Nephron (organoid): ENCODE data around the gene SP1.
"Not testable (repeated sequence)": the region's sequence is repeated elsewhere in the genome, so short reads cannot be mapped to it uniquely, and the experiment has no call there.

Source experiments
- H3K27ac Mint-ChIP-seq, 3 experiments: 2 replicates each; pipeline ENCODE4 v1.8.0; 2020; ENCODE audit warnings: mixed read lengths in 3 of 3, mild to moderate bottlenecking in 2 of 3, moderate library complexity in 1 of 3
- H3K27me3 Mint-ChIP-seq: 2 replicates; pipeline ENCODE4 v1.8.0; 2021; ENCODE audit warnings: low read depth, mild to moderate bottlenecking, moderate library complexity, mixed read lengths
- H3K36me3 Mint-ChIP-seq: 2 replicates; pipeline ENCODE4 v1.8.0; 2020; ENCODE audit warnings: low read depth, mixed read lengths
- H3K4me1 Mint-ChIP-seq: 2 replicates; pipeline ENCODE4 v1.8.0; 2020; ENCODE audit warnings: mixed read lengths
- H3K4me3 Mint-ChIP-seq, 3 experiments: 2 replicates each; pipeline ENCODE4 v1.8.0; 2020; ENCODE audit warnings: mild to moderate bottlenecking in 3 of 3, mixed read lengths in 3 of 3, moderate library complexity in 2 of 3
- H3K9me3 Mint-ChIP-seq: 2 replicates; pipeline ENCODE4 v1.8.0; 2020; ENCODE audit warnings: mixed read lengths
- TF ChIP-seq, protein P1 (sequence below), 3 experiments: fragments of 200-600 bp; sonication (generic); IDR thresholded peaks; one replicate each; pipeline ENCODE4 v1.5.0; 2021; ENCODE audit warnings: antibody characterized with exemption in 3 of 3; ENCODE audit not compliant: unreplicated experiment in 3 of 3

SP1 gene

DNA sequence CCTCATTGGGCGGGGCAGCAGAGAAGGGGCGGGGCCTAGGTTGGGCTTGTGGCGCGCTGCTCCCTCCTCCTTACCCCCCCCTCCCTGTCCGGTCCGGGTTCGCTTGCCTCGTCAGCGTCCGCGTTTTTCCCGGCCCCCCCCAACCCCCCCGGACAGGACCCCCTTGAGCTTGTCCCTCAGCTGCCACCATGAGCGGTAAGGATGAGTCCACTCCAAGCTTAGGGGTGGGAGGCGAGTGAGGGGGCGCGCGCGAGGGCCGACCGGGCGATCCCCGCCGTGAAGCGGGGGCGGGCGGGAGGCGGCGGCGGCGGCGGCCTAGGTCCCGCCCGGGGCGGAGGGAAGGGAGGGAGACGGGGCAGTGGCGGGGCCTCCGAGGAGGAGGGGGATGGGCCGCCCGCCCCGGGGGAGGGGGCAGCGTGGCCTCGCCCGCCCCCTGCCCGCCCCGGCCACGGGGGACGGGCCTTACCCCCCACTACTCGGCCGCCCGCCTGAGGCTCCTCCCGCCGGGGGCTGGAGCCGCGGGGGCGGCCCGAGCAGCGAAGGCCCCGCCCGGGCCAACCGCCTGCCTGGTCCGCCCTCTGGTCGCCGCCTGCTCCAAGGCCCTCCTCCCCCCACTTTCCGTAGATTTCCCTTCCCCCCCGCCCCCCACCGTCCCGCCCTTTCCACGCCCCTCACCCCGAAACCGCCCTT lies at the start of gene SP1:
SP1 (plus strand) TSS at position 73 of the 690 bp plus-strand sequence; CDS start at position 189, 116 bp downstream.
- Mint-ChIP-seq H3K27ac (peak within 1 kb of the TSS; percentile 86 to 99 (median 96)), H3K36me3 (peaks cover 32% of the 10 kb centered on the region), H3K27me3 (no peaks in the 10 kb centered on the region), H3K9me3 (no peaks in the 10 kb centered on the region), H3K4me1 (peaks cover 28% of the 10 kb centered on the region), H3K4me3 (peak within 1 kb of the TSS; percentile 93 to 97 (median 95))
- TF ChIP-seq, protein P1, sequence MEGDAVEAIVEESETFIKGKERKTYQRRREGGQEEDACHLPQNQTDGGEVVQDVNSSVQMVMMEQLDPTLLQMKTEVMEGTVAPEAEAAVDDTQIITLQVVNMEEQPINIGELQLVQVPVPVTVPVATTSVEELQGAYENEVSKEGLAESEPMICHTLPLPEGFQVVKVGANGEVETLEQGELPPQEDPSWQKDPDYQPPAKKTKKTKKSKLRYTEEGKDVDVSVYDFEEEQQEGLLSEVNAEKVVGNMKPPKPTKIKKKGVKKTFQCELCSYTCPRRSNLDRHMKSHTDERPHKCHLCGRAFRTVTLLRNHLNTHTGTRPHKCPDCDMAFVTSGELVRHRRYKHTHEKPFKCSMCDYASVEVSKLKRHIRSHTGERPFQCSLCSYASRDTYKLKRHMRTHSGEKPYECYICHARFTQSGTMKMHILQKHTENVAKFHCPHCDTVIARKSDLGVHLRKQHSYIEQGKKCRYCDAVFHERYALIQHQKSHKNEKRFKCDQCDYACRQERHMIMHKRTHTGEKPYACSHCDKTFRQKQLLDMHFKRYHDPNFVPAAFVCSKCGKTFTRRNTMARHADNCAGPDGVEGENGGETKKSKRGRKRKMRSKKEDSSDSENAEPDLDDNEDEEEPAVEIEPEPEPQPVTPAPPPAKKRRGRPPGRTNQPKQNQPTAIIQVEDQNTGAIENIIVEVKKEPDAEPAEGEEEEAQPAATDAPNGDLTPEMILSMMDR (IDR thresholded peaks at IDR 0.05; ENCODE audit: unreplicated experiment in 3 of 3) = no peak

DNA sequence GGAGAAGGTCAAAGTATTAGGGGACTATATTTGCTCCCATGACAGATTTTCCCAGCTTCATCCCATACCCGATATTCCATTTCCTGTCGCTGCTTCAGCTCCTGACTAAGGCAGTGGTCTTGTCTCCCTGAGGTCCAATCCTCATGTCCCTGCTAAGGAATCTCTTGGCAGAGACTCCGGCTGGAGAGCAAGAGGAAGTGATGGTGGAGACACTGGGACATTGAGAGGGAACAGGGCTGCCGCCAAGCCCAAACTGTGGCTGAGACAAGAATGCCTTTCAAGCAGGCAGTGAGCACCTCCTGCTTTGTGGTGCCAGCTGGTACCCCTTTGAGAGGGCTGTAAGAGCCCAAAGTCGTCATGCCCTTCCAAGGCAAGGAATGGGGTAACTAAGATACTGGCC lies 49.3 kb upstream of the SP1 start:
- Mint-ChIP-seq H3K4me3 (no peak overlapping the region), H3K4me1 (peaks cover 14% of the 10 kb centered on the region), H3K36me3 (no peaks in the 10 kb centered on the region), H3K9me3 (no peaks in the 10 kb centered on the region), H3K27me3 (peaks cover 16% of the 10 kb centered on the region), H3K27ac (no peak overlapping the region)
- TF ChIP-seq, protein P1 (IDR thresholded peaks at IDR 0.05; ENCODE audit: unreplicated experiment in 3 of 3) = no peak

DNA sequence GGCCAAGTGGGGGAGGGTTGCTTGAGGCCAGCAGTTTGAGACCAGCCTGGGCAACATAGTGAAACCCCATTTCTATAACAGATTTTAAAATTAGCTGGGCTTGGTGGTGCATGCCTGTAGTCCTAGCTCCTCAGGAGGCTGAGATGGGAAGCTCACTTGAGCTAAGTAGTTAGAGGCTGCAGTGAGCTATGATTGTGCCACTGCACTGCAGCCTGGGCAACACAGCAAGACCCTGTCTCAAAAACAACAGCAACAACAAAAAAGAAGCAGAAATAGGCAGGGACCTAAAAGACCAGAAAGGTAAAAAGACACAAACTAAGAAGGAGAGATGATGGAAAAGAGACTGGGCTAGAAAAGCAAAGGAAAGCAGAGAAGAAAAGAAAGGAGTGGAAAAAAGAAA lies 47.6 kb upstream of the SP1 start:
- H3K36me3 Mint-ChIP-seq, H3K9me3 Mint-ChIP-seq: not testable (repeated sequence)
- Mint-ChIP-seq H3K27ac (peak overlapping the region in 2 of 3 experiments; percentile 17 to 57), H3K4me1 (peaks cover 20% of the 10 kb centered on the region), H3K4me3 (peak overlapping the region in 1 of 3 experiments; percentile 29), H3K27me3 (peaks cover 24% of the 10 kb centered on the region)

DNA sequence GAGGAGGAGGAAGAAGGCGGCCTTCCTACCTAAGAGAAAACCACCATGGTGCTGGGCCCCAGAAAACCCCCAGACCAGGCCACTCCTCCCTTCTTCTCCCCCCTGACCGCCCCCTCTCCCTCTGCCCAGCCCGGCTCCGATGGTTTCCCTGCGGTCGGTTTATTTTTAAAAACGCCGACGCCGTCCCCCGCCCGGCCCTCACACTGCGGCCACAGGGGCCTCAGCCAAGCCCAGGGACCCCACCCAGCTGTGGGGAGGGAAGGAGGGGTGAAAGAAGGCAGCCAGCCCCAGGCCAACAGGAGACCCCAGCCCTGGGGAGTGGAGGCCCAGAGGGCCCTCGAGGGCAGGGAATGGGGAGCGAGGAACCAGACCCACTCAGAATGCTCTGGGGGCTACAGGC lies 47.2 kb upstream of the SP1 start:
- Mint-ChIP-seq H3K9me3 (no peaks in the 10 kb centered on the region), H3K36me3 (no peaks in the 10 kb centered on the region), H3K4me3 (no peak overlapping the region), H3K27ac (peak overlapping the region in 1 of 3 experiments; percentile 57), H3K27me3 (peaks cover 24% of the 10 kb centered on the region), H3K4me1 (peaks cover 19% of the 10 kb centered on the region)
- TF ChIP-seq, protein P1 (IDR thresholded peaks at IDR 0.05; ENCODE audit: unreplicated experiment in 3 of 3) = no peak

DNA sequence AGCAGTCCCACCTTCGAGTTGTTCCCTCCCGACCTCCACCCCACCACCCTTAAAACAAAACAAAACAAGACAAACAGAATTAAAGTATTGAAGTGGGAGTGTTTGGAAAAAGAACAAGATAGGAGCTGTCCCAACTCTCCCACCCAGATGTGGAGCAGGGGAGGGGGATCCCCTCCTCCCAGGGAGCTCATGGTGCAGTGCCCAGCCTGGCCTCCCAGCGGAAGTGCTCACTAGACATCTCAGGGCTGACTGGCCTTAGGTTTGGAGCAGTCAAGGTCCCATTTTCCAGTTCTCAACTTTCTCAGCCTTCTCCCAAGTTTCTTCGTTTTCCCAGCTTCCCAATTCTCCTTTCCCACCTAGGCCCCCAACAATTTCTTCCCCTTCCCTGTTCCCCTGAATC lies 46.7 kb upstream of the SP1 start:
- peaks cover 23% of the 10 kb centered on the region for H3K4me1 Mint-ChIP-seq
- no peak overlapping the region for H3K4me3 Mint-ChIP-seq
- H3K27ac Mint-ChIP-seq = peak overlapping the region in 1 of 3 experiments; percentile 23
- peaks cover 24% of the 10 kb centered on the region for H3K27me3 Mint-ChIP-seq
- H3K36me3 Mint-ChIP-seq = no peaks in the 10 kb centered on the region
- TF ChIP-seq, protein P1 (IDR thresholded peaks at IDR 0.05; ENCODE audit: unreplicated experiment in 3 of 3) = no peak
- H3K9me3 Mint-ChIP-seq = no peaks in the 10 kb centered on the region

DNA sequence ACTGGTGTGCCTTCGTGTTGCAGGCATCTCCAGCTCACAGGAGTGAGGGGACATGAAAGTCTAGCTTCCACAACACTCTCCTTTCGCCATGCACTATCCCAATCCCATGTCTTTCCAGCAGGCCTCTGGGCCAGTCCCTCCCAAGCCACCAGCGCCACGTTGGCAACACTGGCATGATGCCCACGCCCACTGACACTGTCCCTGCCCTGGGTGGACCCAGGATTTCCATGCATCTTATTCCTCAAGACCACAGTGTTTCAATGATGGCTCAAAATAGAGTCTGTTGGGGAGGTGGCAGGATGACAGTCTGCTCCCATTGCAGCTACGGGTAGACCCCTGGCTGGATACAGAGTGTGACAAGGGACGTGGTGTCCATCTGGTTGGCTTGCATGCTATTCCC lies 46.1 kb upstream of the SP1 start:
- Mint-ChIP-seq H3K36me3 (no peaks in the 10 kb centered on the region), H3K4me3 (no peak overlapping the region), H3K27ac (peak overlapping the region in 2 of 3 experiments; percentile 23 to 45), H3K27me3 (peaks cover 24% of the 10 kb centered on the region), H3K9me3 (no peaks in the 10 kb centered on the region), H3K4me1 (peaks cover 27% of the 10 kb centered on the region)
- TF ChIP-seq, protein P1 (IDR thresholded peaks at IDR 0.05; ENCODE audit: unreplicated experiment in 3 of 3) = no peak
